Occipital lobe (tissue), 2 donors: ENCODE measurements around the gene KLC1. TPM values are rescaled to one million over a fixed set of nuclear protein-coding genes. Genes with fewer than 3 reads are reported as not detected.

Experiments
- DNase-seq: peaks from one replicate; lab custom pipeline; 2025; lab: John Stamatoyannopoulos, UW
- total RNA-seq: library from RNA; depleted of rRNA; stranded (reverse); fragments of >200 nt; gene quantifications from one replicate; pipeline ENCODE4 v1.2.3, GENCODE V29; 2014

KLC1 gene
- total RNA-seq, 1 donor from 2014 or later, result 355 TPM

GRCh38 chr14:103716091-103716801 lies 87.2 kb downstream of the KLC1 start:
- DNase-seq, result no peak

GRCh38 chr14:103716899-103717411 lies 87.9 kb downstream of the KLC1 start:
- no peak for DNase-seq

GRCh38 chr14:103718572-103718971 lies 89.6 kb downstream of the KLC1 start:
- DNase-seq, result peak; percentile 46

GRCh38 chr14:103719751-103720150 lies 90.7 kb downstream of the KLC1 start:
- no peak for DNase-seq

GRCh38 chr14:103721334-103722120 lies 92.5 kb downstream of the KLC1 start:
- DNase-seq, result peak; percentile 71

GRCh38 chr14:103723748-103724081 lies 94.7 kb downstream of the KLC1 start:
- DNase-seq, result no peak

- DNase-seq, result peak; percentile 53
These were observed 95.1 kb downstream of the KLC1 start for GRCh38 chr14:103724116-103724515.

- DNase-seq, result no peak
These were observed 96.1 kb downstream of the KLC1 start for GRCh38 chr14:103725001-103725682.

- no peak for DNase-seq
These were observed 96.9 kb downstream of the KLC1 start for GRCh38 chr14:103725739-103726395.

- DNase-seq, result no peak
These were observed 97.5 kb downstream of the KLC1 start for GRCh38 chr14:103726474-103726873.

GRCh38 chr14:103727313-103727980 lies 98.4 kb downstream of the KLC1 start:
- DNase-seq, result peak; percentile 49

GRCh38 chr14:103728141-103728540 lies 99.1 kb downstream of the KLC1 start:
- no peak for DNase-seq

GRCh38 chr14:103728721-103729120 lies 99.7 kb downstream of the KLC1 start:
- no peak for DNase-seq

- no peak for DNase-seq
These were observed 100.8 kb downstream of the KLC1 start for GRCh38 chr14:103729496-103730448.

GRCh38 chr14:103730490-103731035 lies 101.6 kb downstream of the KLC1 start:
- DNase-seq, result no peak

- no peak for DNase-seq
These were observed 102.5 kb downstream of the KLC1 start for GRCh38 chr14:103731481-103731880.

- no peak for DNase-seq
These were observed 103.2 kb downstream of the KLC1 start for GRCh38 chr14:103731916-103732867.

GRCh38 chr14:103732868-103733620 lies 104.0 kb downstream of the KLC1 start:
- no peak for DNase-seq
